Neutrophil (primary cell): ENCODE data around the gene IL17RC.
"Not testable (repeated sequence)": the region's sequence is repeated elsewhere in the genome, so short reads cannot be mapped to it uniquely, and the experiment has no call there.

Experiments
- H3K27ac ChIP-seq: fragments of 200-600 bp; sonication (generic); 2 replicates; pipeline ENCODE4 v1.5.1; 2016; ENCODE audit warnings: mild to moderate bottlenecking, moderate library complexity
- H3K27me3 ChIP-seq: fragments of 200-600 bp; sonication (generic); 2 replicates; pipeline ENCODE4 v1.6.0; 2016; ENCODE audit warnings: mild to moderate bottlenecking
- H3K36me3 ChIP-seq: fragments of 200-600 bp; sonication (generic); 2 replicates; pipeline ENCODE4 v1.5.1; 2017
- H3K4me1 ChIP-seq, 2 experiments: fragments of 200-600 bp in 1 of 2; sonication (generic) in 1 of 2; 1 replicate in 1 of 2; 2 replicates in 1 of 2; pipeline versions ENCODE4 v1.5.1 to v1.6.1; 2013 to 2016; ENCODE audit warnings: low read depth in 1 of 2, low read length in 1 of 2, mild to moderate bottlenecking in 1 of 2, moderate library complexity in 1 of 2; ENCODE audit not compliant: control insufficient read depth in 1 of 2, insufficient read depth in 1 of 2
- H3K4me3 ChIP-seq, 2 experiments: fragments of 200-600 bp in 1 of 2; sonication (generic) in 1 of 2; 1 replicate in 1 of 2; 2 replicates in 1 of 2; pipeline ENCODE4 v1.5.1; 2013 to 2016; ENCODE audit warnings: low read depth in 1 of 2, low read length in 1 of 2, mild to moderate bottlenecking in 1 of 2, moderate library complexity in 1 of 2
- H3K9me3 ChIP-seq: fragments of 200-600 bp; sonication (generic); 2 replicates; pipeline ENCODE4 v1.5.1; 2016
- TF ChIP-seq, protein P1 (sequence below): fragments of 200-600 bp; sonication (generic); IDR thresholded peaks from 2 replicates; pipeline ENCODE4 v1.5.1; 2016; ENCODE audit warnings: antibody characterized with exemption

IL17RC gene

DNA sequence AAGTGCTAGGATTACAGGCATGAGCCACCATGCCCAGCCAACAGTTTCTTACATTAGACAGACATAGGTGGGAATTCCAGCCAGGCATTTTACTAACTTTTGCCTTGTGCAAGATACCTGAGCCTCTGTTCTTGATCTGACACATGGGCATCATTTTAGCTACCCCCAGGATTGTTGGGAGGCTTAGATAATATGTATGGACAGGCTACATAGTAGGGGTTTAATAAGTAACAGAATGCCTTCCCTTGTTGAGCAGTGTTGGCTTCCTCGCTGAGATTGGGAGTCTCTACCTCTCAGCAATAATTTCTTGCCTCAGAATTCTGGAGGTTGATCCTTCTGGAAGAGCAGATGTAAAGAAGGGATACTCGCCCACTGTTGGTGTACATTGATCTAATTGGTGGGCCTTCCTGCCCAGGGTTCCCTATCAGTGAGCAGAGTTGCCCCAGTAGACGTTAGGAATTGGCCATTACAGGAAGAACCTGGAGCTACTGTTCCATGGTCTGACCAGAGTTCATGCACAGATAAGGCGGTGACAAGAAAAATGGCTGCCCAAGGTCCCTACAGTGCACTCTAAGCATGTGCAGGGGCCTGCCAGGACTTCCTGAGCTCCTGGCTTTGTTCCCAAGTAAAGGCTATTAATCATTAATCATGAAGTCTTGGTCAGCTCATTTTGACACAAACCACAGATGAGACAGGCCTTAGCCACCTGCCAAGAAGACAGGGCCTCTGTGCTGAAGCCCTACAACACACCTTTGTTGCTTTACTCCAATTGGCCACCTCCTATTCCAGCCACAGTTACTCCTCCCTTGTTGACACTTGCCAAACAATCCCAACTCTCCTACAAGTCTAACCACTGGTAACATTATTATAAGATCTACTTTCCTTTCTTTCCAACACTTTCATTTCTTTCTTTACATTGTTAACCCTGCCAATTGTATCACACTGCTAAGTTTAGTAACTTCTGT lies 19.2 kb upstream of the IL17RC start:
- peaks cover 9 to 11% of the 10 kb centered on the region in 2 experiments for H3K4me1 ChIP-seq
- H3K27ac ChIP-seq: no peak overlapping the region
- H3K9me3 ChIP-seq: no peaks in the 10 kb centered on the region

DNA sequence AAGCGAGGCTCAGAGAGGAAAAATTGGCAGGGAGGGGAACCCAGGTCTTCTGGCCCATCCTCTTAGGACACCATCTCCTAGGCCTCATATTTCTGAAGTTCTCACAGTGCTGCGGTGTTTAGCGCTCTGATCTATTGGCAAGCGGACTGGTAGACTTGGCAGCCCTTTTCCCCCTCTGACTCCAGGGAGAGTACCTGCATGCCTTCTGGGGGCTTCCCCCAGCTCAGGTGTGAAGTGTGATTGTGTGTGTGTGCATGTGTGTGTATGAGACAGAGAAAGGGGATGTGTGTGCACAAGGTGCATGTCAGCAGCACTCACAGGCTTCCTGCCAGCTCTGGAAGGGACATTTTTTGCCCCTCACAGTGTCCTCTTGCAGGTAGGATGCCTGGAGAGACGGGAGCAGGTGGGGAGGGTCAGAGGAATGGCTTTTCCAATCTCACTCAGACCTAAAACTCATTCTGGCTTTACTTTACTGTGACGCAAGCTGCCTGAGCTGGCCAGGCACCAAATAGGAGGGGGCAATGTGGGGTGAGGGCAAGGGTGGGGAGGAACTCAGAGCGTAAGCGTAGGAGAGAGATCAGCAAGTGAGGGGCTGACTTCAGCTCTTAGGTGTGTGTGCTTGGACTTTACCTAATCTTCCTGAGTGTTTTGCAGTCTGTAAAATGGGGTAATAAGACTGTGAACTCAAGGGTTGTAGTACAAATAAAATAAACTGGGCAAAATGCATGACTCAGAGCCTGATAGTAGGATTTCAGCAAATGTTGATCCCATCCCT lies 18.2 kb upstream of the IL17RC start:
- Histone ChIP-seq H3K27ac (no peak overlapping the region), H3K36me3 (peaks cover 1% of the 10 kb centered on the region), H3K4me1 (peaks cover 12 to 15% of the 10 kb centered on the region in 2 experiments), H3K4me3 (no peak overlapping the region), H3K9me3 (no peaks in the 10 kb centered on the region), H3K27me3 (no peaks in the 10 kb centered on the region)
- TF ChIP-seq, protein P1, sequence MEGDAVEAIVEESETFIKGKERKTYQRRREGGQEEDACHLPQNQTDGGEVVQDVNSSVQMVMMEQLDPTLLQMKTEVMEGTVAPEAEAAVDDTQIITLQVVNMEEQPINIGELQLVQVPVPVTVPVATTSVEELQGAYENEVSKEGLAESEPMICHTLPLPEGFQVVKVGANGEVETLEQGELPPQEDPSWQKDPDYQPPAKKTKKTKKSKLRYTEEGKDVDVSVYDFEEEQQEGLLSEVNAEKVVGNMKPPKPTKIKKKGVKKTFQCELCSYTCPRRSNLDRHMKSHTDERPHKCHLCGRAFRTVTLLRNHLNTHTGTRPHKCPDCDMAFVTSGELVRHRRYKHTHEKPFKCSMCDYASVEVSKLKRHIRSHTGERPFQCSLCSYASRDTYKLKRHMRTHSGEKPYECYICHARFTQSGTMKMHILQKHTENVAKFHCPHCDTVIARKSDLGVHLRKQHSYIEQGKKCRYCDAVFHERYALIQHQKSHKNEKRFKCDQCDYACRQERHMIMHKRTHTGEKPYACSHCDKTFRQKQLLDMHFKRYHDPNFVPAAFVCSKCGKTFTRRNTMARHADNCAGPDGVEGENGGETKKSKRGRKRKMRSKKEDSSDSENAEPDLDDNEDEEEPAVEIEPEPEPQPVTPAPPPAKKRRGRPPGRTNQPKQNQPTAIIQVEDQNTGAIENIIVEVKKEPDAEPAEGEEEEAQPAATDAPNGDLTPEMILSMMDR: no peak

More for the DNA sequence above, 19.2 kb upstream of the IL17RC start:
- no peak overlapping the region for H3K4me3 ChIP-seq
- TF ChIP-seq, protein P1: no peak
- no peaks in the 10 kb centered on the region for H3K27me3 ChIP-seq
- peaks cover 11% of the 10 kb centered on the region for H3K36me3 ChIP-seq

DNA sequence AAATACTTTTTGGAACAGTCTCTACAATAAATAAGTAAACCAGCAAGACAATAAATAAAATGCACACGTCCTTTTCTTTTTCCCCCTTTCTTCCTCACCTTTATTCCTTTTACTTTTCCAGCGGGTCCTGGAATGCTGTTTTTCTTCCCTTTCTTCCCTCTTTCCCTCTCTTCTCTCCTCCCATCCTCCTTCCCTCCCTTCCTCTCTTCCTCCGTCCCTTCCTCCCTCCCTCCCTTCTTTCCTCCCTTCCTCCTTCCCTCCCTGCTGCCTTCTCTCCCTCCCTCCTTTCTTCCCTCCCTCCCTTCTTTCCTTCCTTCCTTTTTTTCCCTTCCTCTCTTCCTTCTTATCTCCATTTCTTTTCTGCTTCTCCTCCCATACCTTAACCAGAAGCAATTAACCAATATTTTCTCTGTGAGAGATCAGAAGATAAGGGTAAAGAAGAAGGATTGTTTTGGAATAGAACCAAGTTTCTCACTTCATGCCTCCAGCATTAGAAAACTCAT lies 17.6 kb upstream of the IL17RC start:
- no peak overlapping the region for H3K4me3 ChIP-seq
- H3K27ac ChIP-seq: no peak overlapping the region
- TF ChIP-seq, protein P1: no peak
- no peaks in the 10 kb centered on the region for H3K9me3 ChIP-seq
- peaks cover 12 to 15% of the 10 kb centered on the region in 2 experiments for H3K4me1 ChIP-seq
- no peaks in the 10 kb centered on the region for H3K27me3 ChIP-seq
- no peaks in the 10 kb centered on the region for H3K36me3 ChIP-seq

DNA sequence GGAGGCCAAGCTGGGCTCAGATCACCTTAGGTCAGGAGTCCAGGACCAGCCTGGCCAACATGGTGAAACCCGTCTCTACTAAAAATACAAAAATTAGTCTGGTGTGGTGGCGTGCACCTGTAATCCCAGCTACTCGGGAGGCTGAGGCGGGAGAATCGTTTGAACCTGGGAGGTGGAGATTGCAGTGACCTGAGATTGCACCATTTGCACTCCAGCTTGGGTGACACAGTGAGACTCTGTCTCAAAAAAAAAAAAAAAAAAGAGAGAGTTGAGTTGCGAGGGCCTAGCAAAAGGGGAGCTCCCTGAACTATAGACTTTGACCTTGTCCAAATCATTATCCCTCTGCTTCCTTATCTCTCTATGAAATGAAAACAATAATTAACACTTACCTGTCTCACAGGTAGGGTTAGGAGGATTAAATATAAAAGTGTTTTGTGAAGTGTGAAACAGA lies 15.9 kb upstream of the IL17RC start:
- not testable (repeated sequence) for H3K27me3 ChIP-seq, H3K4me3 ChIP-seq, H3K27ac ChIP-seq, H3K36me3 ChIP-seq, H3K9me3 ChIP-seq
- peaks cover 12 to 15% of the 10 kb centered on the region in 2 experiments for H3K4me1 ChIP-seq

DNA sequence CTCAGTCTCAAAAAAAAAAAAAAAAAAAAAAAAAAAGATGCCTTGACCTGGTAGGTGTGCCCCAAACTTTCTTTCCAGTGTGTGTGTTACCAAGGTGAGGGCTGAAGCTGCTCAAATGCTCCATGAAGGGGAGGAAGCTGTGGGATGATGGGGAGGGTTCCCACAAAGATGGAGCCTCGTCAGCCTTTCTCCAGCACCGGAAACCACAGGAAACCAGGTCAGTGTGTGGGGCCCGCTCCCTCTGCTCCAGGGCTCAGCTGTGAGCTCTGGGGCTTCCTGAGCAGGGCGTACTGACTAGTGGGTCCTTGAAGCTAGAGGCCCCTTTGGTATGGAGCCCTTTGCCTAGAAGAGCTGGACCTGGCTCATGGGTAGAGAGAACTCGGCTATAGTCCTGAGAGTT lies 14.9 kb upstream of the IL17RC start:
- Histone ChIP-seq H3K27me3 (no peaks in the 10 kb centered on the region), H3K36me3 (no peaks in the 10 kb centered on the region), H3K4me1 (peaks cover 12 to 15% of the 10 kb centered on the region in 2 experiments), H3K4me3 (no peak overlapping the region), H3K9me3 (no peaks in the 10 kb centered on the region), H3K27ac (no peak overlapping the region)
- TF ChIP-seq, protein P1: no peak
